Activated T-cell treated with anti-CD3 and anti-CD28 coated beads, Interleukin-2, amount 50 U/mL, for 72 hours (primary cell): ENCODE results near the gene CASZ1. TPM values are rescaled to one million over a fixed set of nuclear protein-coding genes. Genes with fewer than 3 reads are reported as not detected.

ENCODE experiments used
- ATAC-seq, 2 donors: fragments of 150-1000 bp; cut with Tn5 transposase; replicated peaks in 1 of 2; 2 replicates each; pipeline ENCODE4 v1.10.0; 2021; ENCODE audit warnings: moderate library complexity in 2 of 2, mild to moderate bottlenecking in 1 of 2
- DNase-seq, 2 donors: peaks; one replicate each; pipeline ENCODE4 v3.0.0; 2021 to 2022; ENCODE audit warnings: mixed read lengths in 1 of 2
- H3K27ac Mint-ChIP-seq: one replicate; pipeline ENCODE4 v1.8.0; 2022; ENCODE audit warnings: mild to moderate bottlenecking, moderate library complexity, mixed read lengths
- H3K27me3 Mint-ChIP-seq: one replicate; pipeline ENCODE4 v1.8.0; 2022; ENCODE audit warnings: low read depth, mixed read lengths
- H3K36me3 Mint-ChIP-seq, 2 donors: one replicate each; pipeline ENCODE4 v1.8.0; 2022; ENCODE audit warnings: mixed read lengths in 2 of 2, mild to moderate bottlenecking in 1 of 2; ENCODE audit not compliant: insufficient read depth in 2 of 2
- H3K4me1 Mint-ChIP-seq: one replicate; pipeline ENCODE4 v1.8.0; 2022; ENCODE audit warnings: low read depth, mixed read lengths
- H3K4me3 Mint-ChIP-seq, 2 donors: one replicate each; pipeline ENCODE4 v1.8.0; 2022; ENCODE audit warnings: mild to moderate bottlenecking in 2 of 2, mixed read lengths in 2 of 2, moderate library complexity in 2 of 2
- H3K9me3 Mint-ChIP-seq, 2 donors: one replicate each; pipeline ENCODE4 v1.8.0; 2022; ENCODE audit warnings: mixed read lengths in 2 of 2
- total RNA-seq, 2 donors: library from RNA; stranded (reverse); gene quantifications; one replicate each; pipeline ENCODE4 v1.2.3, GENCODE V29; 2022

CASZ1 gene
- total RNA-seq, 2 donors from 2014 or later = 14.7 to 15.5 TPM

DNA sequence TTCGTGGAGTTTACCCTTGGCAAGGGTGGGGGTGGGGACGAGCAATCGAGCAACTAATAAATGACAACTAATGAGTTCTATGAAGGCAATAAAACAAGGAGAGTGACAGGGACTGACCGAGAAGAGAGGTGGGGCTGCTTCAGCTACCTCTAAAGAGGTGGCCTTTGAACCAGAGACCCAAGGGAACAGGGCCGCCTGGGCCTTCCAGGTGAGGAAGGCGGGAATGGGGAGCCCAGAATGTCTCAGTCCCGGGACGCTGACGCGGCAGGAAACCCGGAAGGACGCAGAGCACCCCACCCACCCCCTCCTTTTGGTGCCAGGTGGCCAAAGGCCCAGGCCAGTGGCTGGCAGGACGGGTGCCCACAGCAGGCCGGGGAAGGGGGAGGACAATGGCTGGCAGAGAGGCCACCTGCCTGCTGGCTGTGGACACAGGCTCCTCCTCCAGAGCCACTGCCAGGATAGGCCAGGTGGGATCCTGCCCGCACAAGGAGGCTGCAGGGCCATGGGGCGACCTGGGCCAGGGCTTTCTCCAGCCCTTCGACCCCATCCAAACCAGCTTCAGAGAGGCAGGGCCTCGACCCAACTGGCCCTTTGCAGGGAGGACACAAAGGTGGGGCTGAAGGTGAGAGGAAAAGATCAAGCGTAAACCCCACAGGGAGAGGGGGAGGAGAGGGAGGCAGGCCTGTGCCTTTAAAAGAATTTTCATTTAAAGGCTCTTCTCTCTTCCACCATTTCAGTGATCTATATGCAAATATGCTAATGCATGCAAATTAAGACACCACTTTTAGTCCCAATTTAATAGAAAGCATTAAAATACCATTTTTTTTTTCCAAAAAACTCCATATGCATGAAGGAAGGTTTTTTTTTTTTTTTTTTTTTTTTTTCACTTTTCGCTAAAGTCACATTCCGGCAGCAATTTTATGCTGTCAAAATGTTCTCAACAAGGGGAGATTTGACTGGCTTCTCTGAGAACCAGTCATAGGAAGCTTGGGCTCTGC, 58.1 kb downstream of the CASZ1 start:
- Mint-ChIP-seq H3K9me3 (no peaks in the 10 kb centered on the region), H3K36me3 (no peaks in the 10 kb centered on the region), H3K27me3 (peaks cover 15% of the 10 kb centered on the region), H3K4me3 (no peak overlapping the region), H3K4me1 (peaks cover 13% of the 10 kb centered on the region), H3K27ac (no peak overlapping the region)
- DNase-seq = no peak
- ATAC-seq = no peak

DNA sequence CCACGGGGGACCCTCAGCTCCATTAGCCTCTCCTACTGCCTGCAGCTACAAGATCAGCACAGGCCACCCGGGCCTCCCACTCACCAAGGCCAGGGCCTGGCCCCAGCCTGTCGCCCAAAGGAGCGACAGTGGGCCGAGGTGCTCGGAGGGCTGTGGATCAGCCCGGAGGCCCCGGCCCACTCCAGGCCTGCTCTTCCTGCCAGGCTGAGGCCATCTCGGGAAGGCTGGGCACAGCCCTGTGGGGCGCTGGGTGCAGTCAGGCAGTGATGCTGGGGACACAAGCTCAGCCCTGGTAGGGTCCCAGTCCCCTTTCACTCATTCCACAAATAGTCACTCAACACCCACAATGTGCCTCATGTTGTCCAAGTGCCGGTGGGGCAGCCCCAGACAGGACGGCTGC, 58.8 kb downstream of the CASZ1 start:
- peaks cover 17% of the 10 kb centered on the region for H3K4me1 Mint-ChIP-seq
- peaks cover 14% of the 10 kb centered on the region for H3K27me3 Mint-ChIP-seq
- no peak overlapping the region for H3K27ac Mint-ChIP-seq
- H3K9me3 Mint-ChIP-seq = no peaks in the 10 kb centered on the region
- no peak overlapping the region for H3K4me3 Mint-ChIP-seq
- H3K36me3 Mint-ChIP-seq = no peaks in the 10 kb centered on the region
- ATAC-seq = no peak
- DNase-seq = no peak

DNA sequence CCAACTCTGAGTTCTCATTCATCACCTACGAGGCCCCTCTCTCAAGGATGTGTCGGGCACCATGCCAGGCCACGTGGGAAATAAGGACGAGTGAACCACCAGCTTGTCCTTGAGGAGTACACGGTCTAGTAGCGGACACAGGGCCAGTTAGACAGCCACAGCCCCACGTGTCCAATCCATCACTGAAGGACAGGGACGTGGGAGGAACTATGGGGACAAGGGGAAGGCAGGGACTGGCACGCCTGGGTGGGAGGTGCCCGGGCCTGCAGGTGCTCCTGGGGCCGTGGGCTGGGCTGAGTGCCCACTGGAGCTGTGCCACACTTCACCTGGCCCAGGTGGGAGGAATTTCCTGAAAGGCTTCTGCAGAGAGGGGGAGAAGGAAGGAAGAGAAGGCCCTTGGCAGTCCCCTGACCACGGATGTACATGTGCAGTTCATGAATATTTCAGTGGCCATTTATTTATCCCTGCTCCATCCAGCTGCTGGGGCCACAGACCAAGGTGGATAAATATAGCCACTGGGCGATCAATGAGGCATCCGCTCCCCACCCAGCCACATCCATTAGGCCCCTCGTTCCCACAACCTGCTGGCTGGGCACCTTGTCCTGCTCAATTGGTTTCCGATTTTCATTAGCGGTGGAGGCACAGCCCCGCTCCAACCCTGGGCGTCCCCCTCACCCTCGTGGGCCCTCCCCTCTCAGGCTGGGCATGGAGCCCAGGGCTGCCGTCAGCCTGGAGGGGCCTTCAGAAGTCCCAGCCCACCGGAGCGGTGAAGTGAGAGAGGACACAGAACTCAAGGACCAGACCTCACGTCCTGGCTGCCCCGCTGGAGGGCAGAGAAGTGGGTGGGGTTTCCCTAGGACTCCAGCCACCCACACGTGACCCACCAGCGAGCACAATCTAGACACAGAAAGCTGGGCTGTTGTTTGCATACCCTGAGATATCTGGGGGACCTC, 59.5 kb downstream of the CASZ1 start:
- Mint-ChIP-seq H3K36me3 (no peaks in the 10 kb centered on the region), H3K27me3 (peaks cover 7% of the 10 kb centered on the region)

GRCh38 chr1:10735563-10736305, 60.7 kb downstream of the CASZ1 start:
- Mint-ChIP-seq H3K27me3 (peaks cover 7% of the 10 kb centered on the region), H3K4me1 (peaks cover 24% of the 10 kb centered on the region), H3K9me3 (no peaks in the 10 kb centered on the region), H3K27ac (no peak overlapping the region), H3K36me3 (no peaks in the 10 kb centered on the region), H3K4me3 (no peak overlapping the region)
- no peak for ATAC-seq
- DNase-seq = no peak

More for the DNA sequence above, 59.5 kb downstream of the CASZ1 start:
- Mint-ChIP-seq H3K27ac (no peak overlapping the region), H3K4me3 (no peak overlapping the region), H3K9me3 (no peaks in the 10 kb centered on the region), H3K4me1 (peaks cover 17% of the 10 kb centered on the region)
- ATAC-seq (no peak), DNase-seq (no peak)

- Mint-ChIP-seq H3K36me3 (no peaks in the 10 kb centered on the region), H3K9me3 (no peaks in the 10 kb centered on the region), H3K27ac (no peak overlapping the region), H3K4me1 (peaks cover 29% of the 10 kb centered on the region), H3K4me3 (no peak overlapping the region), H3K27me3 (peaks cover 7% of the 10 kb centered on the region)
- DNase-seq (no peak), ATAC-seq (no peak)
Measured at GRCh38 chr1:10734962-10735544, 61.4 kb downstream of the CASZ1 start.

DNA sequence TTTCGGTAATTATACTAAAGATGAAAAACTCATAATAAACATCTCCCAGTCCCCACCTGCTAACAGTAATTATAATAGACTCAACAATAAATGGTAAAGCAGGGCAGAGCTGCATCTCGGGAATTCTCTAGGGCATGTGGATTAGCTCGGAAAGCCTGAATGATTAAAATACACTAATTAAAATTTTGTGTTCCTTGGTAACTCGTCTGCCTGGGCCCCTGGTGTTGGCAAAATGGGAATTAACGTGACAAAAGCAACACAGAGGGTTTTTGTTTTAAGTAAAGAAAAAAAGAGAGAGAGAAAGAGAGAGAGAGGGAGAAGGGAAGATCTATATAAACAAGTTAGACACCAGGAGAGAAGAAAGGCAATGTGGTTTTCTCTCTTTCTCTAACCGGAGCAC, 62.1 kb downstream of the CASZ1 start:
- Mint-ChIP-seq H3K9me3 (no peaks in the 10 kb centered on the region), H3K4me3 (no peak overlapping the region), H3K27me3 (peaks cover 7% of the 10 kb centered on the region), H3K36me3 (no peaks in the 10 kb centered on the region), H3K27ac (no peak overlapping the region), H3K4me1 (peaks cover 29% of the 10 kb centered on the region)
- DNase-seq (no peak), ATAC-seq (no peak)

DNA sequence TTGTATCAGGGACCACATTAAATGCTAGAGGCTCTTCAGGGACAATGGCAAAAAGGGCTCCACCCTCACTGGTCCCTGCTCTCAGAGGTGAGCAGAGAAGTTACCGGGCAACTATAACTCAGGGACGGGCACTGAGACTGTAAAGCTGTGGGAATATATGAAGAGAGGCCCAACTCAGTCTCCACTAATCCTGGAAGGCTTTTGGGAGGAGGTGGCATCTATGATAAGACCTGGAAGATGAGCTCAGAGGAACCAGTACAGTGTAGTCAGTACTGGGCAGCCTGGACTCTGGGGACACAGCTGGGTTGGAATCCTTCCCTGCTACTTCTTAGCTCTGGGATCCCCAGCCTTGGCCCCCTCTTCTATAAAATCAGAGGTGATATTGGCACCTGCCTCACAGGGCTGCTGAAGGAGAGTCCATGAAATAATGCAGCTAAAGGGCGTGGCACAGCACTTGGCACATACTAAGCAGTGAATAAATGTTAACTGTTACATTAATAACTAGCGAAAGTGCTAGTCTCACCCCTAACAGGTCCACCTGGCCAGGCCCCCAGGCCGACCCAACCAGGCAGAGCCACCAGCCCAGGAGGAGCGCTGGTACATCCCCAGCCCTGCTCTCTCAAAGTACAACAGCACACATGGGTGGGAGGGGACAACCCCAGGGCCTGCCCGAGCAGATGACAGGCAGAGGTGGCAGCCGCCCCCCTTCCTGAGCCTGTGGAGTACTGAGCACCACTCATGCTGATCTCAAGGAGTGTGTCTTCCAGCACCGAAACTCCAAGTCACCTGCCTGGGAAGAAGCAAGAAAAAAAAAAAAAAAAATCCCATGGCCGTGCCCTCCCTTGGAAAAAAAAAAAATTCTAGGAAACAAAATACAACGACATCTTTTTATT, 62.7 kb downstream of the CASZ1 start:
- Mint-ChIP-seq H3K27ac (no peak overlapping the region), H3K27me3 (peaks cover 7% of the 10 kb centered on the region), H3K9me3 (no peaks in the 10 kb centered on the region), H3K4me1 (peaks cover 29% of the 10 kb centered on the region), H3K36me3 (no peaks in the 10 kb centered on the region), H3K4me3 (no peak overlapping the region)
- peak; percentile 67 to 73 for DNase-seq
- ATAC-seq = peak; percentile 92 to 96

- H3K27ac Mint-ChIP-seq = no peak overlapping the region
- no peaks in the 10 kb centered on the region for H3K9me3 Mint-ChIP-seq
- H3K27me3 Mint-ChIP-seq = peaks cover 7% of the 10 kb centered on the region
- H3K4me3 Mint-ChIP-seq = no peak overlapping the region
- ATAC-seq (peak; percentile 70 to 77), DNase-seq (peak in 1 of 2 donors; percentile 8)
- peaks cover 29% of the 10 kb centered on the region for H3K4me1 Mint-ChIP-seq
- H3K36me3 Mint-ChIP-seq = no peaks in the 10 kb centered on the region
Measured at GRCh38 chr1:10730985-10731384, 65.5 kb downstream of the CASZ1 start.

GRCh38 chr1:10728595-10729410, 67.6 kb downstream of the CASZ1 start:
- no peaks in the 10 kb centered on the region for H3K27me3 Mint-ChIP-seq
- no peak for ATAC-seq
- H3K9me3 Mint-ChIP-seq = no peaks in the 10 kb centered on the region
- H3K4me3 Mint-ChIP-seq = no peak overlapping the region
- H3K4me1 Mint-ChIP-seq = peaks cover 20% of the 10 kb centered on the region
- H3K27ac Mint-ChIP-seq = no peak overlapping the region
- DNase-seq = no peak
- no peaks in the 10 kb centered on the region for H3K36me3 Mint-ChIP-seq

GRCh38 chr1:10727751-10728232, 68.7 kb downstream of the CASZ1 start:
- Mint-ChIP-seq H3K4me3 (no peak overlapping the region), H3K4me1 (peaks cover 12% of the 10 kb centered on the region), H3K27me3 (no peaks in the 10 kb centered on the region), H3K36me3 (no peaks in the 10 kb centered on the region), H3K27ac (no peak overlapping the region), H3K9me3 (no peaks in the 10 kb centered on the region)
- ATAC-seq = no peak
- DNase-seq = no peak

GRCh38 chr1:10726355-10726754, 70.1 kb downstream of the CASZ1 start:
- no peaks in the 10 kb centered on the region for H3K36me3 Mint-ChIP-seq
- no peak overlapping the region for H3K4me3 Mint-ChIP-seq
- H3K27ac Mint-ChIP-seq = no peak overlapping the region
- DNase-seq = no peak
- H3K27me3 Mint-ChIP-seq = no peaks in the 10 kb centered on the region
- H3K9me3 Mint-ChIP-seq = no peaks in the 10 kb centered on the region
- ATAC-seq = no peak
- peaks cover 10% of the 10 kb centered on the region for H3K4me1 Mint-ChIP-seq
